HL-60 (cell line): ENCODE data around the gene ABCE1.

ENCODE experiments used
- DNase-seq, 2 experiments: peaks; one replicate each; pipeline ENCODE4 v3.0.0-alpha.2; 2010 to 2020; ENCODE audit warnings: low read depth in 1 of 2, low spot score in 1 of 2
- H3K27ac ChIP-seq: fragments of 250-450 bp; sonication (Bioruptor Pico); replicated peaks from 2 replicates; pipeline ENCODE4 v1.5.1; 2020; ENCODE audit warnings: mild to moderate bottlenecking, moderate library complexity
- H3K27me3 ChIP-seq: fragments of 250-450 bp; sonication (Bioruptor Pico); 2 replicates; pipeline ENCODE4 v1.5.1; 2021; ENCODE audit warnings: mild to moderate bottlenecking, moderate library complexity; ENCODE audit not compliant: insufficient read depth, poor library complexity, severe bottlenecking
- H3K4me3 ChIP-seq: replicated peaks from 2 replicates; pipeline ENCODE4 v1.5.1; 2011; ENCODE audit warnings: mild to moderate bottlenecking, control low read depth, low read length; ENCODE audit not compliant: insufficient read depth
- GABPA ChIP-seq: IDR thresholded peaks from 2 replicates; pipeline ENCODE4 v1.6.1; 2012; ENCODE audit warnings: low read depth
- POLR2AphosphoS5 ChIP-seq: IDR thresholded peaks from 2 replicates; pipeline ENCODE4 v1.6.1; 2012; ENCODE audit warnings: low read depth
- SPI1 ChIP-seq: IDR thresholded peaks from 2 replicates; pipeline ENCODE4 v1.6.1; 2012; ENCODE audit warnings: low read depth, mild to moderate bottlenecking, borderline replicate concordance
- TF ChIP-seq, protein P1 (sequence below): IDR thresholded peaks from one replicate; pipeline ENCODE4 v1.5.1; 2011; ENCODE audit warnings: low read length, control low read depth, inconsistent platforms; ENCODE audit not compliant: insufficient read depth
- TF ChIP-seq, protein P2 (sequence below): IDR thresholded peaks from 2 replicates; pipeline ENCODE4 v1.6.1; 2012; ENCODE audit warnings: low read depth; ENCODE audit not compliant: insufficient replicate concordance

ABCE1 gene

DNA sequence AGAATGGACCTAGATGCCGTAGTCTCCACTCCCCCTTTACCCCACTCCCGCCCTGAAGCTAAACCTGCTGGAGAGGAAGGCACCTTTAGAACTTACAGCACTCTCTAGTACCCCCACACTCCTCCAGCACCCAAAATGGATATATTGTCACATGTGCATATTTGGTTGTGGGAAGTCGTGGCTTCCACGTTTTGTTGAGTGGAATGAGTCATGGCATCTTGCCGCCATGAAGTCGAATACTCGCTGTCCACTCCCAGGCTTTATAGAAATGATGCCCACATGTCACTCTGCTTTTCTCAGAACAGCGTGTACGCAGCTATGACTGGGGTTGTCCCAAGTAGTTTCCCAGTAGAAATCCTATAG lies 545 bp downstream of the ABCE1 start:
- peak; percentile 41 to 47 for DNase-seq
- no peak for TF ChIP-seq GABPA
- TF ChIP-seq, protein P1, sequence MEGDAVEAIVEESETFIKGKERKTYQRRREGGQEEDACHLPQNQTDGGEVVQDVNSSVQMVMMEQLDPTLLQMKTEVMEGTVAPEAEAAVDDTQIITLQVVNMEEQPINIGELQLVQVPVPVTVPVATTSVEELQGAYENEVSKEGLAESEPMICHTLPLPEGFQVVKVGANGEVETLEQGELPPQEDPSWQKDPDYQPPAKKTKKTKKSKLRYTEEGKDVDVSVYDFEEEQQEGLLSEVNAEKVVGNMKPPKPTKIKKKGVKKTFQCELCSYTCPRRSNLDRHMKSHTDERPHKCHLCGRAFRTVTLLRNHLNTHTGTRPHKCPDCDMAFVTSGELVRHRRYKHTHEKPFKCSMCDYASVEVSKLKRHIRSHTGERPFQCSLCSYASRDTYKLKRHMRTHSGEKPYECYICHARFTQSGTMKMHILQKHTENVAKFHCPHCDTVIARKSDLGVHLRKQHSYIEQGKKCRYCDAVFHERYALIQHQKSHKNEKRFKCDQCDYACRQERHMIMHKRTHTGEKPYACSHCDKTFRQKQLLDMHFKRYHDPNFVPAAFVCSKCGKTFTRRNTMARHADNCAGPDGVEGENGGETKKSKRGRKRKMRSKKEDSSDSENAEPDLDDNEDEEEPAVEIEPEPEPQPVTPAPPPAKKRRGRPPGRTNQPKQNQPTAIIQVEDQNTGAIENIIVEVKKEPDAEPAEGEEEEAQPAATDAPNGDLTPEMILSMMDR, result no peak
- TF ChIP-seq POLR2AphosphoS5, result no peak; the same call in 1 of the 2 replicates
- TF ChIP-seq, protein P2, sequence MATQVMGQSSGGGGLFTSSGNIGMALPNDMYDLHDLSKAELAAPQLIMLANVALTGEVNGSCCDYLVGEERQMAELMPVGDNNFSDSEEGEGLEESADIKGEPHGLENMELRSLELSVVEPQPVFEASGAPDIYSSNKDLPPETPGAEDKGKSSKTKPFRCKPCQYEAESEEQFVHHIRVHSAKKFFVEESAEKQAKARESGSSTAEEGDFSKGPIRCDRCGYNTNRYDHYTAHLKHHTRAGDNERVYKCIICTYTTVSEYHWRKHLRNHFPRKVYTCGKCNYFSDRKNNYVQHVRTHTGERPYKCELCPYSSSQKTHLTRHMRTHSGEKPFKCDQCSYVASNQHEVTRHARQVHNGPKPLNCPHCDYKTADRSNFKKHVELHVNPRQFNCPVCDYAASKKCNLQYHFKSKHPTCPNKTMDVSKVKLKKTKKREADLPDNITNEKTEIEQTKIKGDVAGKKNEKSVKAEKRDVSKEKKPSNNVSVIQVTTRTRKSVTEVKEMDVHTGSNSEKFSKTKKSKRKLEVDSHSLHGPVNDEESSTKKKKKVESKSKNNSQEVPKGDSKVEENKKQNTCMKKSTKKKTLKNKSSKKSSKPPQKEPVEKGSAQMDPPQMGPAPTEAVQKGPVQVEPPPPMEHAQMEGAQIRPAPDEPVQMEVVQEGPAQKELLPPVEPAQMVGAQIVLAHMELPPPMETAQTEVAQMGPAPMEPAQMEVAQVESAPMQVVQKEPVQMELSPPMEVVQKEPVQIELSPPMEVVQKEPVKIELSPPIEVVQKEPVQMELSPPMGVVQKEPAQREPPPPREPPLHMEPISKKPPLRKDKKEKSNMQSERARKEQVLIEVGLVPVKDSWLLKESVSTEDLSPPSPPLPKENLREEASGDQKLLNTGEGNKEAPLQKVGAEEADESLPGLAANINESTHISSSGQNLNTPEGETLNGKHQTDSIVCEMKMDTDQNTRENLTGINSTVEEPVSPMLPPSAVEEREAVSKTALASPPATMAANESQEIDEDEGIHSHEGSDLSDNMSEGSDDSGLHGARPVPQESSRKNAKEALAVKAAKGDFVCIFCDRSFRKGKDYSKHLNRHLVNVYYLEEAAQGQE, result no peak
- no peak for TF ChIP-seq SPI1
- Histone ChIP-seq H3K27ac (peak overlapping the region; percentile 91), H3K27me3 (no peaks in the 10 kb centered on the region), H3K4me3 (peak overlapping the region; percentile 92)

DNA sequence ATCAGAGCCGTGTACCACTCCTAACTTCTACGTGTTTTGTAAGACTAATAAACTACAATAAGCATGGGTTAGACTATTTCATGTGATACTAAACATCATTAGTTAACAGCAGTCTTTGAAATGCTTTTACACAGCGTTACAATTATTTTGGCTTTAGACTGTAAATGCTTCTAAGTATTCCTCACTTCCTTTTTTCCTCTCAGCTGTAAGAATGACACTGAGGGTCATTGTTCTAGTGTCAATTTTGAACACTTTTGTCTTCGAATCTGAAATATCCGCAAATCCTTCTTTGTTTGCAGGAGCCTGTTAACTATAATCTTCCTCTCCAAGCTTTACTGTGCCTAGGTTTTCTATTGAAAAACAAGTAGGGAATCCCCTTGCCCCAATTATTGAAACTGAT lies 1.5 kb downstream of the ABCE1 start:
- no peak for DNase-seq
- Histone ChIP-seq H3K4me3 (peak overlapping the region; percentile 92), H3K27me3 (no peaks in the 10 kb centered on the region), H3K27ac (peak overlapping the region; percentile 91)
- TF ChIP-seq, protein P2, result no peak
- TF ChIP-seq POLR2AphosphoS5 (no peak), GABPA (no peak), SPI1 (peak; percentile 93)

DNA sequence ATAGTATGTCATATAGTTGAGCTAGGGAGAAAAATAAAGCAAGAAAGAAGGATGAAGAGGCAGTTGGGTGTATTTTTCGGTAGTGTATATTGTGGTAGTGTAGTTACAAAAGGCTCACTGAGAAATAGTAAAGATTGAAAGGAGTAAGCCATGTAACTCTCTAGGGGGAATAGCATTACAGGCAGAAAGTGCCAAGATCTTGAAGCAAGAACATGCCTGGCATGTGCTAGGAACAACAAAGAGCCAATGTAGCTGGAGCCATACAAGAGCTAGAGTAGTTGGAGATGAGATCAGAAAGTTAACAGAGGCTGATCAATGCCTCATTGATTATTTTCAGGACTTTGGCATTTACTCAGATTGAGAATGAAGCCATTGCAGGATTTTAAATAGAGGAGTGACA lies 3.0 kb downstream of the ABCE1 start:
- H3K4me3 ChIP-seq, result no peak overlapping the region
- TF ChIP-seq POLR2AphosphoS5 (no peak), SPI1 (no peak), GABPA (no peak)
- TF ChIP-seq, protein P2, result no peak
- TF ChIP-seq, protein P1, result no peak

DNA sequence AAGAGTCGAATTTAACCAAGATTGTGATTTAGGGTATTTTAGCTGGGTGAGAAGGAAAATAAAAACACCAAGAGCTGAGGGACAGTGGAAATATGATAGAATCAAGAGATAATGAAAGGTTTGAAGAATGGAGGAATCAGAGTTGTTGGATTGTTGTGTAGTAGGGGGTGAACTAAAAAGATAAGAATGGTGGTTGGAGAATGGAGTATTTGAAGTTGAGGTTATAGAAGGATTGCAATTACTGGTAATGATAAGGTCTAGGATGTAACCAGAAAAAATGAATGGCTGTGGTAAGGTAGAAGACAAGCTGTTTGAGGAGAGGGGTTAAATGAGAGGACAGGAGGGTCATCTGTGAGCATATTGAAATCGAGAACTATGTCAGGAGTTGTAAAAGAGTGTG lies 4.5 kb downstream of the ABCE1 start:
- TF ChIP-seq GABPA (no peak), POLR2AphosphoS5 (no peak), SPI1 (no peak)
- TF ChIP-seq, protein P2, result no peak
- TF ChIP-seq, protein P1, result no peak
- no peaks in the 10 kb centered on the region for H3K27me3 ChIP-seq
- no peak overlapping the region for H3K27ac ChIP-seq
- H3K4me3 ChIP-seq, result no peak overlapping the region
- no peak for DNase-seq

More for the DNA sequence above, 3.0 kb downstream of the ABCE1 start:
- no peaks in the 10 kb centered on the region for H3K27me3 ChIP-seq
- no peak for DNase-seq
- no peak overlapping the region for H3K27ac ChIP-seq
